AG04450 (cell line): Measurements from ENCODE around the gene CRYL1. TPM values are rescaled to one million over a fixed set of nuclear protein-coding genes. Genes with fewer than 3 reads are reported as not detected.

ENCODE experiments used
- CTCF ChIA-PET: fragments of 300-600, 350-600 bp; formaldehyde crosslinking; extraction: SDS; loops from one replicate; lab custom pipeline; 2022; ENCODE audit warnings: antibody characterized with exemption, inconsistent platforms; lab: Charles Lee
- POLR2A ChIA-PET: fragments of 350-600 bp; formaldehyde crosslinking; extraction: SDS; loops from one replicate; lab custom pipeline; 2021; ENCODE audit warnings: antibody characterized with exemption, inconsistent platforms; lab: Yijun Ruan, JAX
- DNase-seq: peaks from one replicate; pipeline ENCODE4 v3.0.0-alpha.2; 2011; ENCODE audit warnings: low read depth, low spot score
- H3K27ac ChIP-seq: one replicate; pipeline ENCODE4 v1.5.1; 2012; ENCODE audit warnings: low read depth, low read length, control low read depth
- H3K27me3 ChIP-seq: one replicate; pipeline ENCODE4 v1.6.0; 2012; ENCODE audit warnings: low read length; ENCODE audit not compliant: control insufficient read depth, insufficient read depth
- H3K4me3 ChIP-seq: 2 replicates; pipeline ENCODE4 v1.5.1; 2011; ENCODE audit warnings: mild to moderate bottlenecking, low read depth, low read length, control low read depth
- H3K9me3 ChIP-seq: 2 replicates; pipeline ENCODE4 v1.5.1; 2012; ENCODE audit warnings: low read length; ENCODE audit not compliant: control insufficient read depth, insufficient read depth
- CTCF ChIP-seq: IDR thresholded peaks from 2 replicates; pipeline ENCODE4 v1.5.1; 2011; ENCODE audit warnings: low read depth, low read length, control low read depth, inconsistent platforms
- polyA plus RNA-seq: library from polyadenylated mRNA; depleted of rRNA; stranded (reverse); fragments of >200 nt; gene quantifications from 2 replicates; pipeline ENCODE4 v1.2.3, GENCODE V29; 2011

Gene CRYL1
- polyA plus RNA-seq, 1 experiment: 21.6 TPM

GRCh38 chr13:20561741-20562140 is 36.1 kb upstream of the CRYL1 start:
- ChIA-PET CTCF (no interaction called here), POLR2A (no interaction called here)
- no peaks in the 10 kb centered on the region for H3K27me3 ChIP-seq
- H3K27ac ChIP-seq: no peak overlapping the region
- no peak for TF ChIP-seq CTCF
- H3K4me3 ChIP-seq: no peak overlapping the region
- DNase-seq: no peak
- peaks cover 15% of the 10 kb centered on the region for H3K9me3 ChIP-seq

GRCh38 chr13:20559659-20560356 is 34.2 kb upstream of the CRYL1 start:
- Histone ChIP-seq H3K27me3 (no peaks in the 10 kb centered on the region), H3K27ac (no peak overlapping the region), H3K4me3 (no peak overlapping the region), H3K9me3 (peaks cover 2% of the 10 kb centered on the region)
- ChIA-PET POLR2A (interaction anchor here (0.5 kb wide), 1 partner anchor 64 kb away, joined by 3 read pairs; no protein-coding TSS in a partner anchor), CTCF (no interaction called here)
- no peak for DNase-seq
- TF ChIP-seq CTCF: no peak

- CTCF ChIA-PET: no interaction called here
- no peaks in the 10 kb centered on the region for H3K9me3 ChIP-seq
Observed at GRCh38 chr13:20558982-20559381, 33.3 kb upstream of the CRYL1 start.

GRCh38 chr13:20553311-20553710 is 27.7 kb upstream of the CRYL1 start:
- POLR2A ChIA-PET: no interaction called here
- Histone ChIP-seq H3K4me3 (no peak overlapping the region), H3K27me3 (no peaks in the 10 kb centered on the region), H3K27ac (no peak overlapping the region), H3K9me3 (no peaks in the 10 kb centered on the region)
- CTCF ChIA-PET: no interaction called here
- DNase-seq: no peak
- no peak for TF ChIP-seq CTCF

More at GRCh38 chr13:20558982-20559381, 33.3 kb upstream of the CRYL1 start:
- H3K27me3 ChIP-seq: no peaks in the 10 kb centered on the region
- no peak for TF ChIP-seq CTCF
- no peak overlapping the region for H3K27ac ChIP-seq
- no peak for DNase-seq
- POLR2A ChIA-PET: no interaction called here
- H3K4me3 ChIP-seq: no peak overlapping the region

GRCh38 chr13:20550799-20551198 is 25.1 kb upstream of the CRYL1 start:
- TF ChIP-seq CTCF: no peak
- ChIA-PET POLR2A (no interaction called here), CTCF (interaction anchor here (0.6 kb wide), 1 partner anchor 281 kb away, joined by 6 read pairs; no protein-coding TSS in a partner anchor)
- no peaks in the 10 kb centered on the region for H3K27me3 ChIP-seq
- DNase-seq: no peak
- no peak overlapping the region for H3K4me3 ChIP-seq
- no peak overlapping the region for H3K27ac ChIP-seq
- H3K9me3 ChIP-seq: no peaks in the 10 kb centered on the region
